MM.1S (cell line): ENCODE measurements around the gene VPS8.

Experiments
- CTCF ChIP-seq: fragments of 300-600 bp; sonication (generic); IDR thresholded peaks from 2 replicates; pipeline ENCODE4 v1.5.1; 2016; ENCODE audit warnings: antibody characterized with exemption, low read length, mixed read lengths
- EZH2 ChIP-seq: fragments of 300-600 bp; sonication (generic); optimal IDR thresholded peaks from 2 replicates; pipeline ENCODE3; 2017; ENCODE audit warnings: low read depth, mild to moderate bottlenecking, antibody characterized with exemption, low read length, mixed read lengths
- EZH2phosphoT487 ChIP-seq: fragments of 300-600 bp; sonication (generic); IDR thresholded peaks from 2 replicates; pipeline ENCODE4 v1.6.1; 2018; ENCODE audit warnings: antibody characterized with exemption, low read length

GRCh38 chr3:184880276-184881019 lies 68.5 kb downstream of the VPS8 start:
- TF ChIP-seq EZH2phosphoT487 (no peak), CTCF (no peak), EZH2 (no peak)
